Aorta (tissue), 5 donors: ENCODE results near the gene CHST2. TPM values are rescaled to one million over a fixed set of nuclear protein-coding genes. Genes with fewer than 3 reads are reported as not detected.

ENCODE experiments used
- ATAC-seq: fragments of 200-7000 bp; cut with Tn5 transposase; one replicate; pipeline ENCODE4 v1.9.1; 2022; ENCODE audit warnings: moderate library complexity; ENCODE audit not compliant: low FRiP score
- DNase-seq, 2 donors: peaks; one replicate each; pipeline ENCODE4 v3.0.0-alpha.2; 2020
- H3K27ac ChIP-seq, 2 donors: one replicate each; pipeline ENCODE4 v1.5.1; 2013; ENCODE audit warnings: low read length in 2 of 2, mild to moderate bottlenecking in 2 of 2, moderate library complexity in 2 of 2, control low read depth in 1 of 2, inconsistent platforms in 1 of 2, low read depth in 1 of 2
- H3K27me3 ChIP-seq, 2 donors: one replicate each; pipeline ENCODE4 v1.6.1; 2013; ENCODE audit warnings: control low read depth in 1 of 2, low read length in 1 of 2, mild to moderate bottlenecking in 1 of 2, moderate library complexity in 1 of 2; ENCODE audit not compliant: insufficient read depth in 2 of 2, control insufficient read depth in 1 of 2
- H3K36me3 ChIP-seq, 2 donors: one replicate each; pipeline ENCODE4 v1.6.1; 2013; ENCODE audit warnings: control low read depth in 1 of 2, low read length in 1 of 2, mild to moderate bottlenecking in 1 of 2; ENCODE audit not compliant: insufficient read depth in 2 of 2, control insufficient read depth in 1 of 2
- H3K4me1 ChIP-seq, 2 donors: one replicate each; pipeline ENCODE4 v1.6.1; 2013; ENCODE audit warnings: low read length in 2 of 2, control low read depth in 1 of 2, mild to moderate bottlenecking in 1 of 2, moderate library complexity in 1 of 2; ENCODE audit not compliant: insufficient read depth in 2 of 2, control insufficient read depth in 1 of 2
- H3K4me3 ChIP-seq, 2 donors: one replicate each; pipeline ENCODE4 v1.5.1; 2013; ENCODE audit warnings: low read length in 2 of 2, control low read depth in 1 of 2, mild to moderate bottlenecking in 1 of 2
- H3K9me3 ChIP-seq: one replicate; pipeline ENCODE4 v1.6.1; 2013; ENCODE audit warnings: mild to moderate bottlenecking, low read length; ENCODE audit not compliant: control insufficient read depth
- WGBS, 2 donors: extraction: QIAGEN DNeasy Blood & Tissue Kit; methylation state at CpG; one replicate each; pipeline ENCODE4 v1.1.7; 2013; 5-methylcytosine and 5-hydroxymethylcytosine counted together
- intact Hi-C, 2 donors: fragments of 100-400 bp; cut with DNase I; formaldehyde crosslinking; loops; one replicate each; pipeline versions ENCODE4 v1.14.2 to v1.15.0; 2022
- polyA plus RNA-seq, 2 donors: library from polyadenylated mRNA; stranded (reverse); fragments of 200-250 nt; gene quantifications; one replicate each; pipeline ENCODE4 v1.2.3, GENCODE V29; 2013
- total RNA-seq, 2 donors: library from RNA; stranded (reverse); fragmentation: NEBNext Ultra II Directional; extraction: Animal tissue kit (Norgen Biotek cat#: 25700); gene quantifications; one replicate each; pipeline ENCODE4 v1.2.1, GENCODE V29; 2021
- donor health status: healthy with polysubstance abuse.
- donor health status: Bipolar disorder and iron deficiency.
- donor health status: DM: no; HTN: no; CAD: no.
- donor health status: DM: no; HTN: no; CAD: no.
- donor health status: DM: yes; HTN: yes; CAD: no.

Gene CHST2
- total and polyA plus RNA-seq, 4 donors, result 0.50 to 3.7 (median 2.7) TPM

- no peak for DNase-seq
- Histone ChIP-seq H3K9me3 (peaks cover 4% of the 10 kb centered on the region), H3K4me1 (no peaks in the 10 kb centered on the region), H3K4me3 (no peak overlapping the region), H3K27me3 (no peaks in the 10 kb centered on the region), H3K27ac (no peak overlapping the region), H3K36me3 (no peaks in the 10 kb centered on the region)
- 78 to 79% methylated on average over 5 of the region's 5 CpGs for WGBS, 2 donors
- ATAC-seq, result no peak
- intact Hi-C loops, result no loop called here
Measured at GRCh38 chr3:143109861-143110260, 9.7 kb upstream of the CHST2 start.

GRCh38 chr3:143110371-143110770 is 9.2 kb upstream of the CHST2 start:
- intact Hi-C loops, result no loop called here
- no peaks in the 10 kb centered on the region for H3K4me1 ChIP-seq
- H3K27ac ChIP-seq, result no peak overlapping the region
- DNase-seq (no peak), ATAC-seq (no peak)
- H3K36me3 ChIP-seq, result no peaks in the 10 kb centered on the region
- 85 to 86% methylated on average over 5 of the region's 5 CpGs for WGBS, 2 donors
- H3K9me3 ChIP-seq, result peaks cover under 1% of the 10 kb centered on the region
- H3K27me3 ChIP-seq, result no peaks in the 10 kb centered on the region
- no peak overlapping the region for H3K4me3 ChIP-seq

DNA sequence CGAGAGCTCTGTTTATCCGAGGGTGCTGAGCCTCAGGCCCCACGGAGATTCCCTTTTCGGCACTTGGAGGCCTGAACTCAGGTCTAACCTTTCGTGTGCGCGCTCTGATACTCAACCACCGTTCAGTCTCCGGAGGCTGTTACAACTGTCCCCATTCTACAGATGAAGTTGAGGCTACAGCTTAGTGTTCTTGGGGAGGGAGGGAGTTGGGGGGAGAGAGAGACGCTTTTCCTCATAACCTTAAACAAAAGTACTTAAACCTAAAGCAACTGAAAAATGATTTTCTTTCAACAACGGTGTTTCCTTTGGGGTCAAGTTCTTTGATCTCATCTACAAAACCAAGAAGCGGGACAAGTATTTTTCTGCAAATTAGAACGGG is 952 bp upstream of the CHST2 start:
- 59 to 60% methylated on average over 13 of the region's 13 CpGs for WGBS, 2 donors
- intact Hi-C loops, result loop anchor here in 1 of 2 donors (5.0 kb wide), 1 partner anchor 524 kb away; no protein-coding TSS in a partner anchor
- ATAC-seq (no peak), DNase-seq (no peak)
- Histone ChIP-seq H3K4me3 (peak overlapping the region in 1 of 2 donors; percentile 75), H3K27ac (no peak overlapping the region), H3K9me3 (no peaks in the 10 kb centered on the region), H3K36me3 (no peaks in the 10 kb centered on the region), H3K27me3 (no peaks in the 10 kb centered on the region), H3K4me1 (no peaks in the 10 kb centered on the region)

DNA sequence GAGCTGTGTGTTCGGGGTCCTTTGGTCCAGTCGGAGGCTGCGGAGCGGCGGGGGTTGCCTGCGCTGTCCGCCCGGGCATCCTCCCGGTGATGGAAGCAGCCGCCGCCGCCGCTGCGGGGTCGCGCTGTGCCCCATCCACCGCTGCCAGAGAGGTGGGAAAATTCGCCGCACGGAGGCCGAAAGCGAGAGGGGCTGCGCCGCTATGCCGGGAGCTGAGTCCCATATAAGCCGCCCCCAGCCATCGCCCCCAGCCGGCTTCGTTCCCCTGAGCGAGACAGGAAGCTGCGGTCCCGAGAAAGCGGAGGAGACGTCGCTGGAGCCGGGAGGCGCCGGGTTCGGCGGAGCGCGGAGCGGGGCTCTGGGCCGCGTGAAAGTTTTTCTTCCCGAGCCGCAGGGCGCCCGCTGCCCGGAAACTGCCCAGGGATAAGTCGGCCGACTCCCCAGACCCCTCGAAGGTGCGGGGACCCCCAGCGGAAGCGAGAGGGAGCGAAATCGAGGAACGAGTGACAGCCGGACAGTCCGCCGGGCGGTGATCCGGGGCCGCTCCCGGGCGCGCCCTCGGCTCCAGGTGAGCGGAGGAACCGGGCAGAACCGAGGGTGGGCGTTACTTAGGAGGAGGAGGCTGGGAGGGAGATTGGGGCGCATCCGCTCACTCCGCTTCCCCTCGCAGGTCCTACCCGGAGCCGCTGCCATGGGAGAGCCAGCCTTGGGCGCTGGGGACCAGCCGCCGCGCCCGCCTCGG is 574 bp downstream of the CHST2 start:
- no peaks in the 10 kb centered on the region for H3K36me3 ChIP-seq
- H3K4me1 ChIP-seq, result no peaks in the 10 kb centered on the region
- WGBS, 2 donors, result 0 to 1% methylated on average over 66 to 85 of the region's 85 CpGs
- intact Hi-C loops, result loop anchor here in 1 of 2 donors (5.0 kb wide), 1 partner anchor 522 kb away; no protein-coding TSS in a partner anchor
- H3K4me3 ChIP-seq, result peak overlapping the region; percentile 75 to 96
- ATAC-seq (peak; percentile 40), DNase-seq (peak; percentile 54 to 81)
- no peak overlapping the region for H3K27ac ChIP-seq
- H3K9me3 ChIP-seq, result no peaks in the 10 kb centered on the region
- no peaks in the 10 kb centered on the region for H3K27me3 ChIP-seq

DNA sequence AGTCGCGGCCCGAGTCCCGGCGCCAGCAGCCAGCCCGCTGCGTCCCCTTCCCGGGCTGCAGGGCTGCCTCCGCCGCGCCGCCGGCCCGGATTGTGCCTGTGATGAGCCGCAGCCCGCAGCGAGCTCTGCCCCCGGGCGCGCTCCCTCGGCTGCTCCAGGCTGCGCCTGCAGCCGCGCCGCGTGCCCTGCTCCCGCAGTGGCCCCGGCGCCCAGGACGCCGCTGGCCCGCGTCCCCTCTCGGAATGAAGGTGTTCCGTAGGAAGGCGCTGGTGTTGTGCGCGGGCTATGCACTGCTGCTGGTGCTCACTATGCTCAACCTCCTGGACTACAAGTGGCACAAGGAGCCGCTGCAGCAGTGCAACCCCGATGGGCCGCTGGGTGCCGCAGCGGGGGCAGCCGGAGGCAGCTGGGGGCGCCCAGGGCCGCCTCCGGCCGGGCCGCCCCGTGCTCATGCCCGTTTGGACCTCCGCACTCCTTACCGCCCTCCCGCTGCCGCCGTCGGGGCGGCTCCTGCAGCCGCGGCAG is 1.2 kb downstream of the CHST2 start:
- Histone ChIP-seq H3K4me3 (peak overlapping the region; percentile 75 to 96), H3K36me3 (no peaks in the 10 kb centered on the region), H3K9me3 (no peaks in the 10 kb centered on the region), H3K27me3 (no peaks in the 10 kb centered on the region), H3K4me1 (no peaks in the 10 kb centered on the region), H3K27ac (no peak overlapping the region)
- no peak for ATAC-seq
- intact Hi-C loops, result no loop called here
- WGBS, 2 donors, result 1 to 2% methylated on average over 51 to 60 of the region's 60 CpGs
- DNase-seq, result no peak

- no peaks in the 10 kb centered on the region for H3K36me3 ChIP-seq
- intact Hi-C loops, result no loop called here
- no peak overlapping the region for H3K27ac ChIP-seq
- H3K27me3 ChIP-seq, result no peaks in the 10 kb centered on the region
- H3K4me3 ChIP-seq, result peak overlapping the region in 1 of 2 donors; percentile 75
- 59% methylated on average over 75 to 79 of the region's 79 CpGs for WGBS, 2 donors
- ATAC-seq (no peak), DNase-seq (peak; percentile 67 to 80)
- H3K4me1 ChIP-seq, result no peaks in the 10 kb centered on the region
- no peaks in the 10 kb centered on the region for H3K9me3 ChIP-seq
Measured at GRCh38 chr3:143121241-143122088, 1.9 kb downstream of the CHST2 start.

DNA sequence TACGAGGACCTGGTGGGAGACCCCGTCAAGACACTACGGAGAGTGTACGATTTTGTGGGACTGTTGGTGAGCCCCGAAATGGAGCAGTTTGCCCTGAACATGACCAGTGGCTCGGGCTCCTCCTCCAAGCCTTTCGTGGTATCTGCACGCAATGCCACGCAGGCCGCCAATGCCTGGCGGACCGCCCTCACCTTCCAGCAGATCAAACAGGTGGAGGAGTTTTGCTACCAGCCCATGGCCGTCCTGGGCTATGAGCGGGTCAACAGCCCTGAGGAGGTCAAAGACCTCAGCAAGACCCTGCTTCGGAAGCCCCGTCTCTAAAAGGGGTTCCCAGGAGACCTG is 2.5 kb downstream of the CHST2 start:
- 98% methylated on average over 16 of the region's 16 CpGs for WGBS, 2 donors
- intact Hi-C loops, result no loop called here

GRCh38 chr3:143122608-143123352 is 3.2 kb downstream of the CHST2 start:
- Histone ChIP-seq H3K27me3 (no peaks in the 10 kb centered on the region), H3K4me3 (no peak overlapping the region), H3K27ac (no peak overlapping the region), H3K9me3 (no peaks in the 10 kb centered on the region), H3K4me1 (no peaks in the 10 kb centered on the region), H3K36me3 (no peaks in the 10 kb centered on the region)
- intact Hi-C loops, result no loop called here
- no peak for ATAC-seq
- WGBS, 2 donors, result 80 to 86% methylated on average over 4 of the region's 4 CpGs
- no peak for DNase-seq

More for the DNA sequence above, 2.5 kb downstream of the CHST2 start:
- ATAC-seq, result no peak
- Histone ChIP-seq H3K27ac (no peak overlapping the region), H3K27me3 (no peaks in the 10 kb centered on the region), H3K9me3 (no peaks in the 10 kb centered on the region), H3K4me3 (no peak overlapping the region), H3K36me3 (no peaks in the 10 kb centered on the region), H3K4me1 (no peaks in the 10 kb centered on the region)
- no peak for DNase-seq
